HG03025 (cell line): ENCODE measurements around the gene DOLPP1.

ENCODE experiments used
- ATAC-seq: cut with Tn5 transposase; IDR thresholded peaks from one replicate; pipeline ENCODE4 v1.9.1; 2021; ENCODE audit warnings: mild to moderate bottlenecking, moderate library complexity; ENCODE audit not compliant: unreplicated experiment, low FRiP score

The DOLPP1 gene

DNA sequence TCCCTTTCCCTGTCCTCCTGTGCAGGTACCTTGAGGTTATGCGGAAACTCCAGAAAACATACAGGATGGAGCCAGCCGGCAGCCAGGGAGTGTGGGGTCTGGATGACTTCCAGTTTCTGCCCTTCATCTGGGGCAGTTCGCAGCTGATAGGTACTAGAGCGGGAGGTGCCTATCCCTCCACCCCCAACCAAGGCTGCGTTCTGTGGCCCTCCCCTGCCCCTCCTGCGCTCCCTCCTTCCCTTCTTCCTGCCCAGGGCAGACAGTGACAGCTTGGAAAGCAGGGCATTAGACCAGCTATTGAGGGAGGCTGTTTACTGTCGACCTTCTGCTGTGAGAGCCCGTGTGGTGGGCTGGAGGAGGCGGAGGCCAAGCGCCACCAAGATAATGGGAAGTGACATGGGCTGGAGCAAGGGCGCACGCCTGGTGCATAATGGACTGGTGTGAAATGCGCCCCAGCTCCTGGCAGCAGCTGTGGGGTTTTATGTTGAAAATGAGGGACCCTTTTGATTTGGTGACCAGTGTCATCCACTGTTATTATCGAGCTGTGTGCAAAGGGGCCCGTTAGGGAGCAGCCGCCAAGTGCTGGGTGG lies 55.6 kb downstream of the DOLPP1 start:
- no peak for ATAC-seq

DNA sequence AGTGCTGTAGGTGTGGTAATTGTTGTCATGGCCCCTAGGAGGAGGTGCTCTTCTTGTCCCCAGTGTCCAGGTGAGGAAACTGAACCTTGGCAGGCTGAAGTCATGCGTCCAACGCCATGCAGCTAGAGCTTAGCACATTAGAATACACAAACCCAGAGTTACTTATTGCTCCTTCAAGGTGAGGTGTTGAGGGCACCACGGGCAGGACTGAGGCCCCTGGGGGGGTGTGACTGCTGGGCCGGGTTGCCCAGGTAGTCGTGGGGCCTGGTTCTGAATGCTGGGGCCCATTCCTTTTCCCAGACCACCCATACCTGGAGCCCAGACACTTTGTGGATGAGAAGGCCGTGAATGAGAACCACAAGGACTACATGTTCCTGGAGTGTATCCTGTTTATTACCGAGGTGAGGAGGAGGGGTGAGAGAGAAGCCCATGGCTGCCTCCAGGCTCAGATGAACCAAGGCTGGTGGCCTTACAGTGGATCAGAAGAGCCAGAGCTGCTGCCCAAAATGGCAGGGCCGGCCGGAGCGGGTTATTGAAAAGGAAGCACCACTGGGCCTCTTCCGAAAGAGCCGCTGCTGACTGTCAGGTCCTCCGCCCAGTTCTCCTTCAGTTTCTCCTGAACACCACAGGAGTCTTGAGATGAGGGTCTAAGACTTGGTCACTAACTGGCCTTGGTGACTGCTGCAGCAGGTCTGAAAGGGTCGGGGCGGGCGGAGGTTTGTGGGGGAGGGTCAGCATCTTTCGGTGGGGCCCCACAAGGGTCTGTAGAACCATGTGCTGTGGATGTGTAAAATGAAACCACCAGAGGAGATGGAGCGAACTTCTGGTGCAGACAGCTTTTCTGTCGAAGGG lies 56.6 kb downstream of the DOLPP1 start:
- ATAC-seq = no peak

DNA sequence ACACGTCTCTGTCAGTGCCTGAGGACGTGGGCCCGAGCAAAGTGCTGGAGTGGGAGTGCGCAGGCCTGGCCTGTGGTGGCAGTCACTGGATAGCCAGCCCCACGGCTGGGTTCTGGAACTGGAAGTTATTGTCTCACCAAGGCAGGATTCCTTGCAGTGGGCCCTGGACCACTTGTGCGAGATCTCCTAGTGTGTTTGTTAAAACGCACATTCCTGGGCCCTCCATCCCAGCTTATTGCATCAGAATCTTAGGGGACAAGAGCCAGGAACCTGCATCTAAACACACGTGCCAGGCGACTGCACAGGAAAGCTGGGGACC lies 57.2 kb downstream of the DOLPP1 start:
- no peak for ATAC-seq

DNA sequence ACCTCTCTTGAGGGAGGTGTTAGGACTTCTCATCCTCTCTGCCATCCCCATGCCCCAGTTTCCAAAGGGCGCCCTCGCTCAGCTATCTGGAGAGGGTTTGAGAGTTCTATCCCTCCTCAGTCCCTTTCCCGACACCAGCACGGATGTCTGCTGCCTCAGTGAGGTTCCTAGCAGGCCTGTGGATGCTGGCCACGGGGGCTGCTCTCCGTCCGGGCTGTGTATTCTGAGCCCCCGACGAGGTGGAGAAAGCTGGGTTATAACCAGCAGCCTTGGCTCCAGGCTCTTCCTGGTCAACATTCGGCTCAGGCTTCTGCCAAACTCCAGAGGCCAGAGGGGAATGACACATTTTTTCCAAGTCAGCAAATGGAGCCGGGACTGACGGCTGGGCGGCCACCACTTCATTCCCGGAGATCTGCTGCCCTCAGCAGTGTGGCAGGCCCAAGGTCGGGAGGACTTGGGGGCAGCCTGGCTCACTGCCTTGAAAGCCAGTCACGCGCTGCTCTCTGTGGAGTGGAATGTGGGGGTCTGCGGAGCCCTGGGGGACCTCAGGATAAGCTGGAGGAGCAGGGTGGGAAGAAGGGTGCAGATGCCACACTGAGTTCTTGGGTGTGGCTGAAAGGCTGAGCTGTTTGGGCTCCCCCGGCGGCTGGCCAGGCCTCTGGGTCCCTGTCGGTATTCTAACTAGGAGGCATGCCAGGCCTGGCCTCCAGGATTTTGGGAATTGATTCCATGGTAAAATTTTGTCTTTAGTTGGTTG lies 57.7 kb downstream of the DOLPP1 start:
- ATAC-seq = no peak

DNA sequence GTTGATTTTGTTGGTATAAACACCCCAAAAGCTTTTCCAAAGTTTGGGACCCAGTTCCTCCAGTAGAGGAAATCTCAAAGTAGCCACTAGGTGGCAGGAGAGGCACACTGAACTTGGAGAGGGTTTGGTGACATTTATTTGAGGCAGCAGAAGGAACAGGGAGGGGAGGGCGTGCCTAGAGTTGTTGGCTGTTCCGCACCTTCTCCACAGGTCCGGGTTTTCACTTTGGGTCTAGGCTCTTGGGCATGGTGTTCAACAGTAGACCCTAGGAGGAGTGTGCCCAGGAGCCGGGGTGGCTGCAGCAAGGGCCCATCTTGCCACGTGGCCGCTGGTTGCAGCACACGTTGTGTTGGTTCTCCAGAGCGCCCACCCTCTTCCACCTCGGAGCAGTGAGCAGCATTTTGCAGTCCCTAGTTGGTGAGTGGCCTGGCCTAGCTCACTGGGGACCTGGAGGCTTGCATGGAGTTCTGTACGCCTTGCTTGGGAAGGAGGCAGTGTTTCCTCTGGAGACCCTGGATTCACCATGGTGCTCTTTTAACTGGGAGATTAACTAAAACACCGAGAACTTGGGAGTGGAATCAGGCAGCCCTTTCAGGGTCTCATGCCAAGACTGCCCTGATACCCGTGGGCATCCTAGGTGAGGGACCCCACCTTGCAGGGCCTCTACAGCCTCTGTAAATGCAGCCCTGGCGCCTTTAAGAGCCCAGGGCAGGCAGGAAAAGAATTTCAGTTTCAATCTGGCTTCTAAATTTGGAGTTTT lies 58.5 kb downstream of the DOLPP1 start:
- no peak for ATAC-seq

DNA sequence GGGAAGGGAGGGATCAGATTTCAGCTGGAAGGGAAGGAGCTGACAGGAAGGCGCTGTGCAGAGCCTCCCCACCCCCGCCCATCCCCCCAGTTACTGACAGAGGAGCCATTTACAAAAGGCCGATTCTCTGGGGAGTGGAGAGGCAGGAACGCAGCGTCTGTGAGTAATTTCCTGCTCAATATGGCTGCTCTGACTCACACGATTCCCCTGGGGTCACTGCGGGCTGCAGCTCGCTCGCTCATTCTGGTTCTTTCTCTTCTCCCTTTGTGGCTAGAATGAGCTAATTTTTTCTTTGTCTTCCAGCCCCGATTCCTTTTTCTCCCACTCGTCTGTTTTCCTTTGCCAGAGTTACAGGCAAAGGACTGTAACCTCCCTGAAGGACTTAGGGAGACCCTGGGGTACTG lies 59.1 kb downstream of the DOLPP1 start:
- peak; percentile 41 for ATAC-seq
